Hepatocyte (in vitro differentiated cells): Measurements from ENCODE around the gene HMGB4.

Experiments used
- EZH2 ChIP-seq: fragments of 200-600 bp; sonication (generic); IDR thresholded peaks from 2 replicates; pipeline ENCODE4 v1.6.1; 2016; ENCODE audit warnings: antibody characterized with exemption, mild to moderate bottlenecking, borderline replicate concordance
- TF ChIP-seq, protein P1 (sequence below): fragments of 200-600 bp; sonication (generic); IDR thresholded peaks from 2 replicates; pipeline ENCODE4 v1.5.1; 2016; ENCODE audit warnings: antibody characterized with exemption, mild to moderate bottlenecking; ENCODE audit not compliant: poor library complexity

DNA sequence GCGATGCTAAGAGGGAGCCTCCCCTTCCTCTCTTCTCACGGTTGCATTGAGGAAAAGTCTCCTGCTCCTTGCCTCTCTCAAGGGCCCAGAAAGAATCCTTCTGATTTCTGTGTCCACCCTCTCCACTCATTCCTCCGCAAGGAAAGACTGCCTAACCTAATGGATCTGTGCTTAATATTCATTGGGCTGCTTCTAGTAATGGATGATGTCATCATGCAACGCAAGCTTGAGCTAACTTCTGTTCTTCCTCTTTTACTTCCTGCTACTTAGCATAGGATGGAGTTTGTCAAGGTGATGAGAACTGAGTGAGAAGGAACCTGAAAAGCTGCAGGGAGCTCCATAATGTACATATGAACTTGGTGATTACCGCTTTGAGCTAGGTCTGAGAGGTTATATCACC, 35.2 kb upstream of the HMGB4 start:
- TF ChIP-seq EZH2 = no peak
- TF ChIP-seq, protein P1, sequence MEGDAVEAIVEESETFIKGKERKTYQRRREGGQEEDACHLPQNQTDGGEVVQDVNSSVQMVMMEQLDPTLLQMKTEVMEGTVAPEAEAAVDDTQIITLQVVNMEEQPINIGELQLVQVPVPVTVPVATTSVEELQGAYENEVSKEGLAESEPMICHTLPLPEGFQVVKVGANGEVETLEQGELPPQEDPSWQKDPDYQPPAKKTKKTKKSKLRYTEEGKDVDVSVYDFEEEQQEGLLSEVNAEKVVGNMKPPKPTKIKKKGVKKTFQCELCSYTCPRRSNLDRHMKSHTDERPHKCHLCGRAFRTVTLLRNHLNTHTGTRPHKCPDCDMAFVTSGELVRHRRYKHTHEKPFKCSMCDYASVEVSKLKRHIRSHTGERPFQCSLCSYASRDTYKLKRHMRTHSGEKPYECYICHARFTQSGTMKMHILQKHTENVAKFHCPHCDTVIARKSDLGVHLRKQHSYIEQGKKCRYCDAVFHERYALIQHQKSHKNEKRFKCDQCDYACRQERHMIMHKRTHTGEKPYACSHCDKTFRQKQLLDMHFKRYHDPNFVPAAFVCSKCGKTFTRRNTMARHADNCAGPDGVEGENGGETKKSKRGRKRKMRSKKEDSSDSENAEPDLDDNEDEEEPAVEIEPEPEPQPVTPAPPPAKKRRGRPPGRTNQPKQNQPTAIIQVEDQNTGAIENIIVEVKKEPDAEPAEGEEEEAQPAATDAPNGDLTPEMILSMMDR = no peak
